Sigmoid colon (tissue), 7 donors: ENCODE results near the gene WFDC8. TPM values are rescaled to one million over a fixed set of nuclear protein-coding genes. Genes with fewer than 3 reads are reported as not detected.

Source experiments
- DNase-seq: peaks from one replicate; pipeline ENCODE4 v3.0.0-alpha.2; 2019
- H3K27ac ChIP-seq, 4 donors: fragments of 200-600 bp; sonication (generic); one replicate each; pipeline ENCODE4 v1.5.1; 2016 to 2019; ENCODE audit warnings: mild to moderate bottlenecking in 1 of 4
- H3K27me3 ChIP-seq, 3 donors: fragments of 200-600 bp; sonication (generic); one replicate each; pipeline ENCODE4 v1.5.1; 2019; ENCODE audit warnings: mild to moderate bottlenecking in 1 of 3
- H3K36me3 ChIP-seq, 4 donors: fragments of 200-600 bp; sonication (generic); one replicate each; pipeline ENCODE4 v1.5.1; 2016 to 2019
- H3K4me1 ChIP-seq, 4 donors: fragments of 200-600 bp; sonication (generic); one replicate each; pipeline ENCODE4 v1.5.1; 2017 to 2019
- H3K4me3 ChIP-seq, 4 donors: fragments of 200-600 bp; sonication (generic); one replicate each; pipeline ENCODE4 v1.5.1; 2017 to 2019; ENCODE audit warnings: mild to moderate bottlenecking in 2 of 4, moderate library complexity in 1 of 4
- H3K9me3 ChIP-seq, 4 donors: fragments of 200-600 bp in 3 of 4; sonication (generic) in 3 of 4; one replicate each; pipeline versions ENCODE4 v1.5.1 to v1.6.1; 2013 to 2019
- EP300 ChIP-seq, 4 donors: sonication (generic); formaldehyde crosslinking; IDR thresholded peaks; one replicate each; pipeline ENCODE4 v1.6.1; 2017; ENCODE audit warnings: antibody characterized with exemption in 4 of 4
- POLR2A ChIP-seq, 2 donors: fragments of 450-650 bp; IDR thresholded peaks; one replicate each; pipeline ENCODE4 v1.6.1; 2016; ENCODE audit warnings: antibody characterized with exemption in 2 of 2, mild to moderate bottlenecking in 2 of 2, moderate library complexity in 2 of 2
- POLR2AphosphoS5 ChIP-seq, 4 donors: sonication (generic); formaldehyde crosslinking; IDR thresholded peaks; one replicate each; pipeline ENCODE4 v1.6.1; 2017; ENCODE audit warnings: antibody characterized with exemption in 4 of 4
- WGBS, 2 donors: extraction: QIAGEN DNeasy Blood & Tissue Kit; methylation state at CpG; one replicate each; pipeline ENCODE4 v1.1.7; 2013; 5-methylcytosine and 5-hydroxymethylcytosine counted together
- intact Hi-C: fragments of 100-400 bp; cut with DNase I; formaldehyde crosslinking; loops from one replicate; pipeline ENCODE4 v1.15.1; 2023
- polyA plus RNA-seq, 3 donors: library from polyadenylated mRNA; stranded (reverse); fragments of 200-250 nt; gene quantifications; one replicate each; pipeline ENCODE4 v1.2.3, GENCODE V29; 2013
- total RNA-seq, 4 donors: library from RNA; depleted of rRNA; stranded (reverse); fragments of >200 nt; gene quantifications; one replicate each; pipeline ENCODE4 v1.1.0, GENCODE V29; 2016
- TF ChIP-seq, protein P1 (sequence below), 4 experiments: fragments of 450-650 bp in 3 of 4; fragments of 200-600 bp in 1 of 4; IDR thresholded peaks; one replicate each; pipeline ENCODE4 v1.5.1; 2016 to 2019; ENCODE audit warnings: antibody characterized with exemption in 4 of 4, mild to moderate bottlenecking in 3 of 4, moderate library complexity in 2 of 4
- donor health status: healthy with polysubstance abuse.
- donor health status: Bipolar disorder and iron deficiency.
- donor health status: healthy.

The WFDC8 gene
- total and polyA plus RNA-seq, 7 donors = not detected

DNA sequence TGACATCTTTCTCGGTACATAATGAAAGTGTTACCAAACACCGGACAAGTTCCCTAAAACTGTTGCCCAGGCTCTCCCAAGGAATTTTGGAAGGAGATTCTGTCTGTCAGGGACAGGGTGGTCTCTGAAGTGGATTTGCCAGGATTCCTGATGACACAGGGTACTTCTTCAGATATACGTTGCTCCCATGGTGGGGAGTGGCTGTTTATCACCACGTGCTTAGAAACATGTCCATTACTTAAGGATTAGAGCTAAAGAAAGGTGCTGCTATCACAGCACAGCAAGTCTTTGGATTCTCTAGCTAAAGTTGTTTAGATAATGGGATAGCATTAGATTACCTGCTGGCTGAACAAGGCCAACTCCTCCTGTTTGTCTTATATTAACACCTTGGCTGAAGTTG, 70.0 kb downstream of the WFDC8 start:
- TF ChIP-seq POLR2AphosphoS5 (IDR thresholded peaks at IDR 0.05) (no peak), POLR2A (IDR thresholded peaks at IDR 0.05) (no peak), EP300 (IDR thresholded peaks at IDR 0.05) (no peak)
- TF ChIP-seq, protein P1, sequence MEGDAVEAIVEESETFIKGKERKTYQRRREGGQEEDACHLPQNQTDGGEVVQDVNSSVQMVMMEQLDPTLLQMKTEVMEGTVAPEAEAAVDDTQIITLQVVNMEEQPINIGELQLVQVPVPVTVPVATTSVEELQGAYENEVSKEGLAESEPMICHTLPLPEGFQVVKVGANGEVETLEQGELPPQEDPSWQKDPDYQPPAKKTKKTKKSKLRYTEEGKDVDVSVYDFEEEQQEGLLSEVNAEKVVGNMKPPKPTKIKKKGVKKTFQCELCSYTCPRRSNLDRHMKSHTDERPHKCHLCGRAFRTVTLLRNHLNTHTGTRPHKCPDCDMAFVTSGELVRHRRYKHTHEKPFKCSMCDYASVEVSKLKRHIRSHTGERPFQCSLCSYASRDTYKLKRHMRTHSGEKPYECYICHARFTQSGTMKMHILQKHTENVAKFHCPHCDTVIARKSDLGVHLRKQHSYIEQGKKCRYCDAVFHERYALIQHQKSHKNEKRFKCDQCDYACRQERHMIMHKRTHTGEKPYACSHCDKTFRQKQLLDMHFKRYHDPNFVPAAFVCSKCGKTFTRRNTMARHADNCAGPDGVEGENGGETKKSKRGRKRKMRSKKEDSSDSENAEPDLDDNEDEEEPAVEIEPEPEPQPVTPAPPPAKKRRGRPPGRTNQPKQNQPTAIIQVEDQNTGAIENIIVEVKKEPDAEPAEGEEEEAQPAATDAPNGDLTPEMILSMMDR (IDR thresholded peaks at IDR 0.05) = no peak
- H3K36me3 ChIP-seq = no peaks in the 10 kb centered on the region
- H3K4me3 ChIP-seq = no peak overlapping the region
- no peaks in the 10 kb centered on the region for H3K27me3 ChIP-seq
- H3K9me3 ChIP-seq = no peaks in the 10 kb centered on the region
- intact Hi-C loops = no loop called here
- no peak overlapping the region for H3K27ac ChIP-seq
- WGBS, 2 donors = 81 to 86% methylated on average over 4 of the region's 4 CpGs
- no peak for DNase-seq
- no peaks in the 10 kb centered on the region for H3K4me1 ChIP-seq

DNA sequence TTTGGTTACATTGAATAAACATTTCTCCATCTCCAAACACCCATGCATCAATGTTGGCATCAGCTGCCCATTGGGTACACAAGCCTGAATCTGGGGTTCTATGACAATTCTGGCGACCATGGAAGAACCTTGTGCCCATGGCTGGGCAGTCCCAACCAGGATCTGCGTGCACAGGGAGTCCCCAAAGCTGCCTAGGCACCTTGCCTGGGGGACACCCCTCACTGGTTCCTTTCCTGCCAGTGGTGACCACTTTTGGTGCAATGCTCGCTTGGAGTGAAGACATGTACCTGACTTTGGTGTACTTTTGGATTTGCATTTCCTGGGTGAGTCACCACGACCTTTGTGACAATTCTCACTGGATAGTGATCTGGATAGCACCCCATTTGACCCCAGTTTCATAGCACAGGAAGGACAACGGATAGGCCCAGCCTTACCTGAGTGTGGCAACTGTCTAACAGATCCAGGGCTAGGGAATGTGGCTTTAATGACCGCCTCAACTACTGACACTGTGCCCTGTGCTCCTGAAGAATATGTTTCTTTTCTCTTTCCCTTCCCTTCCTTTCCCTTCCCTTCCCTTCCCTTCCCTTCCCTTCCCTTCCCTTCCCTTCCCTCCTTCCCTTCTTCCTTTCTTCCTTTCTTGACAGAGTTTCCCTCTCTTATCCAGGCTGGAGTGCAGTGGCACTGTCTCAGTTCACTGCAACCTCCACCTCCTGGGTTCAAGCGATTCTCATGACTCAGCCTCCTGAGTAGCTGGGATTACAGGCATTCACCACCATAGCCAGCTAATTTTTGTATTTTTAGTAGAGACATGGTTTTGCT, 70.8 kb downstream of the WFDC8 start:
- TF ChIP-seq POLR2AphosphoS5 (IDR thresholded peaks at IDR 0.05) = no peak
- TF ChIP-seq EP300 (IDR thresholded peaks at IDR 0.05) = no peak
- TF ChIP-seq POLR2A (IDR thresholded peaks at IDR 0.05) = no peak
- H3K27me3 ChIP-seq = no peaks in the 10 kb centered on the region
- DNase-seq = no peak
- no peak overlapping the region for H3K4me3 ChIP-seq
- H3K4me1 ChIP-seq = no peaks in the 10 kb centered on the region
- intact Hi-C loops = no loop called here
- 74 to 79% methylated on average over 7 of the region's 7 CpGs for WGBS, 2 donors
- H3K9me3 ChIP-seq = no peaks in the 10 kb centered on the region
- no peaks in the 10 kb centered on the region for H3K36me3 ChIP-seq
- no peak overlapping the region for H3K27ac ChIP-seq

DNA sequence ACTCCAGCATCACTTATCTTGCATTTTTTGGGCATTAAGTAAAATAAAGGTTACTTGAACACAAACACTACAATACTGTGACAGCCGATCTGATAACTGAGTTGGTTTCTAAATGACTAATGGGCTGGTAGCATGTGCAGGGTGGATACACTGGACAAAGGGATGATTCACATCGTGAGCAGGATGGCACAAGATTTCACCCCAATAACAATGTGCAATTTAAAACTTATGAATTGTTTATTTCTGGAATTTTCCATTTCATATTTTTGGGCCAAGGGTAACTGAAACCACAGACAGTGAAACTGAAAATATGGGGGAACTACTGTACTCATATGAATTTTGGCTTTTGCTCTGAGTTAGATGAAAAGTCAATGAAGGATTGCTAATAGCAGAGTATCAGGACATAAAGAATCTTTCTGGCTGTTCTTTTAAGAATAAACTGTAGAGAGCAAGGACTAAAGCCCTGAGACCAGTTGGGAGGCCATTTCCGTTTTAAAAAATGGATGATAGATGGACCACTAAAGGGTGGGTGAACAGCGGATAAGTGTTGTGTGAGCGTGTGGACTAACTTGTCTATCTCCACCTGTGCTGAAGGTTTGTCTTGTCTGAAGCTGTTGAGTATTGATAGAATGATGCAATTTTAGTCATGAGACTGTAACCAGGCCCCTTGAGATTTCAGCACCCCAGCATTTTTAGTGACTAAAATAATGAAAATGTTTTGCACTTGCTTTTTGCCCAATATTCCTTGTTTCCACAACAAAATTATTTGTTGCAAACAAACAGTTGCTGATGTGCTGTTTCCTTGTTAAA, 71.9 kb downstream of the WFDC8 start:
- Histone ChIP-seq H3K4me1 (peaks cover 0 to 9% (median 8%) of the 10 kb centered on the region in 4 donors), H3K9me3 (no peaks in the 10 kb centered on the region), H3K4me3 (no peak overlapping the region), H3K27me3 (no peaks in the 10 kb centered on the region), H3K36me3 (no peaks in the 10 kb centered on the region), H3K27ac (no peak overlapping the region)
- WGBS, 2 donors = 85 to 91% methylated on average over 5 of the region's 5 CpGs
- intact Hi-C loops = no loop called here
- no peak for DNase-seq
- no peak for TF ChIP-seq EP300 (IDR thresholded peaks at IDR 0.05)
- TF ChIP-seq, protein P1 (IDR thresholded peaks at IDR 0.05) = no peak
- TF ChIP-seq POLR2A (IDR thresholded peaks at IDR 0.05) = no peak
- TF ChIP-seq POLR2AphosphoS5 (IDR thresholded peaks at IDR 0.05) = no peak

DNA sequence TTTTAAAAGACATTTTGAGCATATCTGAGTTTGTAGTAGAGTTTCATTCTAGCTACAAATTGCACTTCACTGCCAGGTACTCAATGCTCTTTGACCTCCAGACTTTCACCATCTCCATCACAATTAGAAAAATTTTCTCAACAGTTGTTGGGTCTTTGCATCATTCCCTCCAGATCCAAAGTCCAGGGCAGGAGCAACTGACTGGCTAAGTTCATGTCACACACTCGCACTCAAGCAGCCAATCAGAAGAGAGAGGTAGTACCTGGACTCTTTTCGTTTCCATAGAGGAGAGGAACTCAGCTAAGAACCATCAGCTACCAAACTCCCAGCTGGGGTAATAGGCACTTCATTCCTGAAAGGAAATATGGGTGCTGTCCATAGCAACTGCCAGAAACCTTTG, 72.7 kb downstream of the WFDC8 start:
- H3K4me3 ChIP-seq = no peak overlapping the region
- intact Hi-C loops = no loop called here
- H3K36me3 ChIP-seq = no peaks in the 10 kb centered on the region
- no peak overlapping the region for H3K27ac ChIP-seq
- TF ChIP-seq EP300 (IDR thresholded peaks at IDR 0.05) = no peak
- TF ChIP-seq, protein P1 (IDR thresholded peaks at IDR 0.05) = no peak
- no peak for TF ChIP-seq POLR2AphosphoS5 (IDR thresholded peaks at IDR 0.05)
- TF ChIP-seq POLR2A (IDR thresholded peaks at IDR 0.05) = no peak
- H3K4me1 ChIP-seq = peaks cover 0 to 17% (median 14%) of the 10 kb centered on the region in 4 donors
- no peaks in the 10 kb centered on the region for H3K27me3 ChIP-seq
- no peak for DNase-seq
- 89 to 95% methylated on average over 2 of the region's 2 CpGs for WGBS, 2 donors
- no peaks in the 10 kb centered on the region for H3K9me3 ChIP-seq

DNA sequence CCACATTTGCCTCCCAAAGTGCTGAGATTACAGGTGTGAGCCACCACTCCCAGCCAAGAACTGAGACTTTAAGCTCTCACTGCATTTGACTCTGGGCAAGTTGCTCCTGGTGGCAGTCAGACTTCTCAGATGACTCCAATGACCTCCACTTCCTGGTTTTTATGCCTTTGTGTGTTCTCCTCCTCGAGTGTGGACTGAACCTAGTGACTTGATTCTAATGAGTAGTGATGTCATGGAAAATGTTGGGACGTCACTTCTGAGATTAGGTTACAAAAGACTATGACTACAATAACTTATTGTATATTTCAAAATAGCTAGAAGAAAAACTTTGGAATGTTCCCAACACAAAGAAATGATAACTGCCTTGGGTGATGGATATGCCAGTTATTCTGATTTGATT, 75.7 kb downstream of the WFDC8 start:
- DNase-seq = no peak
- 11 to 49% methylated on average over 2 of the region's 2 CpGs for WGBS, 2 donors
- Histone ChIP-seq H3K36me3 (no peaks in the 10 kb centered on the region), H3K27me3 (no peaks in the 10 kb centered on the region), H3K27ac (no peak overlapping the region), H3K9me3 (no peaks in the 10 kb centered on the region), H3K4me3 (no peak overlapping the region), H3K4me1 (peaks cover 0 to 27% (median 17%) of the 10 kb centered on the region in 4 donors)
- TF ChIP-seq POLR2AphosphoS5 (IDR thresholded peaks at IDR 0.05) (no peak), POLR2A (IDR thresholded peaks at IDR 0.05) (no peak), EP300 (IDR thresholded peaks at IDR 0.05) (no peak)
- TF ChIP-seq, protein P1 (IDR thresholded peaks at IDR 0.05) = no peak
- intact Hi-C loops = no loop called here
